Stimulated activated naive CD8-positive, alpha-beta T cell treated with anti-CD3 and anti-CD28 coated beads, Interleukin-15, Interleukin-2, amounts not matched to agents 100 ng/mL and 50 ng/mL, for 24 hours (primary cell): Measurements from ENCODE around the gene MYADML2.

Source experiments
- H3K27ac Mint-ChIP-seq: one replicate; pipeline ENCODE4 v1.8.0; 2021; ENCODE audit warnings: mild to moderate bottlenecking, mixed read lengths
- H3K27me3 Mint-ChIP-seq: one replicate; pipeline ENCODE4 v1.8.0; 2021; ENCODE audit warnings: mixed read lengths
- H3K36me3 Mint-ChIP-seq: one replicate; pipeline ENCODE4 v1.8.0; 2021; ENCODE audit warnings: low read depth, mixed read lengths
- H3K4me1 Mint-ChIP-seq: one replicate; pipeline ENCODE4 v1.8.0; 2021; ENCODE audit warnings: low read depth, mixed read lengths
- H3K4me3 Mint-ChIP-seq: one replicate; pipeline ENCODE4 v1.8.0; 2021; ENCODE audit warnings: mild to moderate bottlenecking, mixed read lengths
- H3K9me3 Mint-ChIP-seq: one replicate; pipeline ENCODE4 v1.8.0; 2021; ENCODE audit warnings: mixed read lengths

MYADML2 gene

GRCh38 chr17:81967244-81967532 lies 20.2 kb upstream of the MYADML2 start:
- Mint-ChIP-seq H3K4me3 (no peak overlapping the region), H3K27ac (no peak overlapping the region), H3K36me3 (no peaks in the 10 kb centered on the region), H3K4me1 (peaks cover 17% of the 10 kb centered on the region), H3K9me3 (no peaks in the 10 kb centered on the region), H3K27me3 (peaks cover 10% of the 10 kb centered on the region)

- Mint-ChIP-seq H3K4me3 (no peak overlapping the region), H3K4me1 (peaks cover 17% of the 10 kb centered on the region), H3K27me3 (peaks cover 12% of the 10 kb centered on the region), H3K9me3 (no peaks in the 10 kb centered on the region), H3K36me3 (no peaks in the 10 kb centered on the region), H3K27ac (no peak overlapping the region)
These were observed 19.6 kb upstream of the MYADML2 start for GRCh38 chr17:81966343-81967243.

GRCh38 chr17:81964081-81964849 lies 17.2 kb upstream of the MYADML2 start:
- Mint-ChIP-seq H3K4me3 (no peak overlapping the region), H3K27ac (no peak overlapping the region), H3K36me3 (no peaks in the 10 kb centered on the region), H3K4me1 (peaks cover 17% of the 10 kb centered on the region), H3K9me3 (no peaks in the 10 kb centered on the region), H3K27me3 (peaks cover 12% of the 10 kb centered on the region)

- H3K27ac Mint-ChIP-seq = no peak overlapping the region
- no peaks in the 10 kb centered on the region for H3K36me3 Mint-ChIP-seq
- no peaks in the 10 kb centered on the region for H3K9me3 Mint-ChIP-seq
- no peak overlapping the region for H3K4me3 Mint-ChIP-seq
- peaks cover 24% of the 10 kb centered on the region for H3K27me3 Mint-ChIP-seq
- H3K4me1 Mint-ChIP-seq = peaks cover 5% of the 10 kb centered on the region
These were observed 15.7 kb upstream of the MYADML2 start for GRCh38 chr17:81962499-81963441.

GRCh38 chr17:81961521-81962498 lies 14.8 kb upstream of the MYADML2 start:
- no peaks in the 10 kb centered on the region for H3K9me3 Mint-ChIP-seq
- H3K4me3 Mint-ChIP-seq = no peak overlapping the region
- H3K4me1 Mint-ChIP-seq = no peaks in the 10 kb centered on the region
- H3K36me3 Mint-ChIP-seq = no peaks in the 10 kb centered on the region
- H3K27ac Mint-ChIP-seq = no peak overlapping the region
- peaks cover 24% of the 10 kb centered on the region for H3K27me3 Mint-ChIP-seq

GRCh38 chr17:81961087-81961511 lies 14.1 kb upstream of the MYADML2 start, which contains the start of gene NOTUM:
Gene NOTUM, minus strand, starts transcription at chr17:81961187. Its CDS starts 278 bp downstream, at chr17:81960909.
- Mint-ChIP-seq H3K27ac (no peak within 1 kb of the TSS), H3K9me3 (no peaks in the 10 kb centered on the region), H3K36me3 (no peaks in the 10 kb centered on the region), H3K27me3 (peaks cover 24% of the 10 kb centered on the region), H3K4me3 (no peak within 1 kb of the TSS), H3K4me1 (no peaks in the 10 kb centered on the region)

GRCh38 chr17:81960130-81960958 lies 13.3 kb upstream of the MYADML2 start:
- H3K4me1 Mint-ChIP-seq = no peaks in the 10 kb centered on the region
- no peaks in the 10 kb centered on the region for H3K9me3 Mint-ChIP-seq
- H3K36me3 Mint-ChIP-seq = no peaks in the 10 kb centered on the region
- no peak overlapping the region for H3K4me3 Mint-ChIP-seq
- H3K27ac Mint-ChIP-seq = no peak overlapping the region
- H3K27me3 Mint-ChIP-seq = peaks cover 24% of the 10 kb centered on the region

- H3K9me3 Mint-ChIP-seq = no peaks in the 10 kb centered on the region
- H3K36me3 Mint-ChIP-seq = no peaks in the 10 kb centered on the region
- H3K27ac Mint-ChIP-seq = no peak overlapping the region
- no peak overlapping the region for H3K4me3 Mint-ChIP-seq
- peaks cover 24% of the 10 kb centered on the region for H3K27me3 Mint-ChIP-seq
- no peaks in the 10 kb centered on the region for H3K4me1 Mint-ChIP-seq
These were observed 12.5 kb upstream of the MYADML2 start for GRCh38 chr17:81959362-81960129.

GRCh38 chr17:81958633-81959342 lies 11.8 kb upstream of the MYADML2 start:
- Mint-ChIP-seq H3K27ac (no peak overlapping the region), H3K4me3 (peak overlapping the region; percentile 26), H3K36me3 (no peaks in the 10 kb centered on the region), H3K9me3 (no peaks in the 10 kb centered on the region), H3K4me1 (no peaks in the 10 kb centered on the region), H3K27me3 (peaks cover 24% of the 10 kb centered on the region)

- H3K36me3 Mint-ChIP-seq = no peaks in the 10 kb centered on the region
- H3K9me3 Mint-ChIP-seq = no peaks in the 10 kb centered on the region
- peaks cover 20% of the 10 kb centered on the region for H3K27me3 Mint-ChIP-seq
- H3K4me3 Mint-ChIP-seq = no peak overlapping the region
- no peak overlapping the region for H3K27ac Mint-ChIP-seq
- H3K4me1 Mint-ChIP-seq = no peaks in the 10 kb centered on the region
These were observed 10.8 kb upstream of the MYADML2 start for GRCh38 chr17:81957691-81958432.

- no peak overlapping the region for H3K27ac Mint-ChIP-seq
These were observed 9.9 kb upstream of the MYADML2 start for GRCh38 chr17:81956607-81957589.

More at GRCh38 chr17:81956607-81957589, 9.9 kb upstream of the MYADML2 start:
- Mint-ChIP-seq H3K27me3 (peaks cover 12% of the 10 kb centered on the region), H3K4me1 (no peaks in the 10 kb centered on the region), H3K4me3 (no peak overlapping the region), H3K9me3 (no peaks in the 10 kb centered on the region), H3K36me3 (no peaks in the 10 kb centered on the region)
